Measurements from ENCODE around the gene ANKS4B.

DNA sequence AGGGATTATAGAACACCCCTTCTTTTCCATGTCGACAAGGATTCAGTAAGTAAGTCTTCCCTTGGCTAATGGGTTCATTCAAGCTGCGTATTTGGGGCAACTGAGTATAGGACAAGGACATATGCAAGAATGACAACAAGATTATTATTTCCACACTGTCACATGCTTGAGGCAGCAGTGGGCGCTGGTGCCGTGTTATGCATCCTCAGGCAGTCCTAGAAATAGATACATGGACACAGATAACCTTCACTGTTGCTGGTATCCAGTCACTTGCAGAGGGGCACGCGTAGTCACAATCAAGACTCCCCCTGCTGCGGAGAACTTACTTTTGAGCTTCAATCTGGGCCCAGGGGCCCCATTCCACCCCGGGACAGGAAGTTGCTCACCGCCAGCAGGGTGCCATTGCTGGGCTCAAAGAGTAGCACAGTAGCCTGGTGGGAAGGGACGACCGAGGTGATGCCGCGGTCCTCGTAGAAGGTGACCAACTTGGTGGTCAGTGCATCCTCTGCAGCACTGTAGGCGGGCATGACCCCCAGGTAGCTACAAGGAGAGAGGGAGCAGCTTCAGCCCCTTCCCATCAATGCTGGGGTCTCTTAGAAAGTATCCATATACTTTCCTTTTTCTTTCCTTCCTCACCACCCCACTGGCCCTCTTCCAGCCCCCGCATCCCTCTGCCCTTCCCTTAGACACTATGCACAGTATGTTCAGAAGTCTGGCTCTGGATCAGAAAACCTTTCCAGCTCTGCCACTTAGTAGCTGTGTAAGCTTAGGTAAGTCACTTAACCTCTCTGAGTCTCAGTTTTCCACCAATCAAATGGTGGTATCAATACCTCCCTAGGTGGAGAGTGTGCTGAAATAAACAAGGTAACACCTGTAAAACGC, 43.8 kb downstream of the ANKS4B start:
- TF ChIP-seq, protein P1, sequence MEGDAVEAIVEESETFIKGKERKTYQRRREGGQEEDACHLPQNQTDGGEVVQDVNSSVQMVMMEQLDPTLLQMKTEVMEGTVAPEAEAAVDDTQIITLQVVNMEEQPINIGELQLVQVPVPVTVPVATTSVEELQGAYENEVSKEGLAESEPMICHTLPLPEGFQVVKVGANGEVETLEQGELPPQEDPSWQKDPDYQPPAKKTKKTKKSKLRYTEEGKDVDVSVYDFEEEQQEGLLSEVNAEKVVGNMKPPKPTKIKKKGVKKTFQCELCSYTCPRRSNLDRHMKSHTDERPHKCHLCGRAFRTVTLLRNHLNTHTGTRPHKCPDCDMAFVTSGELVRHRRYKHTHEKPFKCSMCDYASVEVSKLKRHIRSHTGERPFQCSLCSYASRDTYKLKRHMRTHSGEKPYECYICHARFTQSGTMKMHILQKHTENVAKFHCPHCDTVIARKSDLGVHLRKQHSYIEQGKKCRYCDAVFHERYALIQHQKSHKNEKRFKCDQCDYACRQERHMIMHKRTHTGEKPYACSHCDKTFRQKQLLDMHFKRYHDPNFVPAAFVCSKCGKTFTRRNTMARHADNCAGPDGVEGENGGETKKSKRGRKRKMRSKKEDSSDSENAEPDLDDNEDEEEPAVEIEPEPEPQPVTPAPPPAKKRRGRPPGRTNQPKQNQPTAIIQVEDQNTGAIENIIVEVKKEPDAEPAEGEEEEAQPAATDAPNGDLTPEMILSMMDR (IDR thresholded peaks at IDR 0.05), result no peak
- TF ChIP-seq POLR2A (IDR thresholded peaks at IDR 0.05), result no peak

Data from body of pancreas (tissue), 4 donors.